ENCODE measurements around the gene MIR17HG. TPM values are rescaled to one million over a fixed set of nuclear protein-coding genes. Genes with fewer than 3 reads are reported as not detected.

MIR17HG gene
- total RNA-seq, 1 donor from 2014 or later, result 3.1 TPM

DNA sequence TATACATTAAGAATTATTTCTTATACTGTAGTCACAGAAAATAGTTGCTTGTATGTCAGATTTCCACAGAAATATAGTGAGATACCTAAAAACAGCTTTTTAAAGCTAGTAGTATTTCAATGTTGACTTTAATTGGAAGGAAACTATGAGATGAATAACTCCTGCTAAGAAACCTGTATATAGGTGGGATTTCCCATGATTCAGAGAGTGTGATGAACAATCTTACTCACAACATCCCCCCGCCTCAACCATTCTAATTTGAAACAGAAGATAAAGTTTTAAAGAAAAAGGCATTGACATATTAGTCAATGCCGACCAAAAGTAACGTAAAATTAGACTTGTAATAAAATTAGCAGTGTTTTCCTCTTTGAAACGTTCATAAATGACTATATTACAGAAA lies 1.4 kb upstream of the MIR17HG start:
- H3K27me3 Mint-ChIP-seq (ENCODE audit: unreplicated experiment), result peaks cover 40% of the 10 kb centered on the region
- no peak overlapping the region for H3K4me3 Mint-ChIP-seq (ENCODE audit: unreplicated experiment)
- no peak overlapping the region for H3K27ac Mint-ChIP-seq (ENCODE audit: unreplicated experiment)
- no peaks in the 10 kb centered on the region for H3K9me3 Mint-ChIP-seq (ENCODE audit: unreplicated experiment)
- no peak for DNase-seq (ENCODE audit: extremely low spot score, unreplicated experiment)
- peaks cover 26% of the 10 kb centered on the region for H3K4me1 Mint-ChIP-seq (ENCODE audit: unreplicated experiment)
- TF ChIP-seq CTCF (IDR thresholded peaks at IDR 0.05), result no peak
- H3K36me3 Mint-ChIP-seq (ENCODE audit: unreplicated experiment), result peaks cover 5% of the 10 kb centered on the region

GRCh38 chr13:91346850-91347201 lies 661 bp upstream of the MIR17HG start:
- H3K4me1 Mint-ChIP-seq (ENCODE audit: unreplicated experiment), result peaks cover 34% of the 10 kb centered on the region
- peaks cover 8% of the 10 kb centered on the region for H3K36me3 Mint-ChIP-seq (ENCODE audit: unreplicated experiment)
- H3K27me3 Mint-ChIP-seq (ENCODE audit: unreplicated experiment), result peaks cover 36% of the 10 kb centered on the region
- TF ChIP-seq CTCF (IDR thresholded peaks at IDR 0.05), result no peak
- H3K9me3 Mint-ChIP-seq (ENCODE audit: unreplicated experiment), result no peaks in the 10 kb centered on the region
- DNase-seq (ENCODE audit: extremely low spot score, unreplicated experiment), result no peak
- peak overlapping the region; percentile 62 for H3K27ac Mint-ChIP-seq (ENCODE audit: unreplicated experiment)
- peak overlapping the region; percentile 91 for H3K4me3 Mint-ChIP-seq (ENCODE audit: unreplicated experiment)

GRCh38 chr13:91347996-91348905 lies 764 bp downstream of the MIR17HG start:
- no peaks in the 10 kb centered on the region for H3K9me3 Mint-ChIP-seq (ENCODE audit: unreplicated experiment)
- H3K36me3 Mint-ChIP-seq (ENCODE audit: unreplicated experiment), result peaks cover 12% of the 10 kb centered on the region
- H3K4me1 Mint-ChIP-seq (ENCODE audit: unreplicated experiment), result peaks cover 40% of the 10 kb centered on the region
- TF ChIP-seq CTCF (IDR thresholded peaks at IDR 0.05), result peak; percentile 39
- no peak overlapping the region for H3K27ac Mint-ChIP-seq (ENCODE audit: unreplicated experiment)
- peak overlapping the region; percentile 58 for H3K4me3 Mint-ChIP-seq (ENCODE audit: unreplicated experiment)
- DNase-seq (ENCODE audit: extremely low spot score, unreplicated experiment), result peak; percentile 84
- H3K27me3 Mint-ChIP-seq (ENCODE audit: unreplicated experiment), result peaks cover 26% of the 10 kb centered on the region

GRCh38 chr13:91348906-91349435 lies 1.5 kb downstream of the MIR17HG start:
- Mint-ChIP-seq H3K4me3 (ENCODE audit: unreplicated experiment) (peak overlapping the region; percentile 95), H3K27me3 (ENCODE audit: unreplicated experiment) (peaks cover 21% of the 10 kb centered on the region), H3K4me1 (ENCODE audit: unreplicated experiment) (peaks cover 47% of the 10 kb centered on the region), H3K27ac (ENCODE audit: unreplicated experiment) (peak overlapping the region; percentile 87), H3K9me3 (ENCODE audit: unreplicated experiment) (no peaks in the 10 kb centered on the region), H3K36me3 (ENCODE audit: unreplicated experiment) (peaks cover 19% of the 10 kb centered on the region)
- TF ChIP-seq CTCF (IDR thresholded peaks at IDR 0.05), result peak; percentile 90
- peak; percentile 98 for DNase-seq (ENCODE audit: extremely low spot score, unreplicated experiment)
